ENCODE data around the gene DOCK9. TPM values are rescaled to one million over a fixed set of nuclear protein-coding genes. Genes with fewer than 3 reads are reported as not detected.

DOCK9 gene
- total and polyA plus RNA-seq, 2 donors (not counting 1 experiment from before 2014, with no cell fraction given), result 18.5 to 28.0 TPM

GRCh38 chr13:98922306-98922705 is 55.6 kb downstream of the DOCK9 start:
- Histone ChIP-seq H4K20me1 (ENCODE audit: control insufficient read depth, insufficient read depth, low read length, poor library complexity, severe bottlenecking) (no peaks in the 10 kb centered on the region), H2AFZ (ENCODE audit: insufficient read depth, low read depth, low read length, poor library complexity, severe bottlenecking) (no peak overlapping the region), H3K36me3 (replicated peaks in 1 of 2; ENCODE audit: control extremely low read depth in 1 of 2, control insufficient read depth in 1 of 2, extremely low read depth in 1 of 2, insufficient read depth in 2 of 2, low read length in 1 of 2) (peaks cover 0 to 4% of the 10 kb centered on the region in 2 experiments), H3K9me3 (ENCODE audit: control extremely low read depth in 1 of 3, control insufficient read depth in 2 of 3, insufficient read depth in 1 of 3, low read length in 2 of 3) (no peaks in the 10 kb centered on the region), H3K9ac (ENCODE audit: low read length) (no peak overlapping the region), H3K27me3 (replicated peaks in 1 of 4; ENCODE audit: control extremely low read depth in 1 of 4, control insufficient read depth in 3 of 4, insufficient read depth in 4 of 4, low read length in 3 of 4) (no peaks in the 10 kb centered on the region), H3K27ac (ENCODE audit: low read length in 2 of 2) (no peak overlapping the region), H3K4me2 (replicated peaks; ENCODE audit: low read depth, low read length, poor library complexity, severe bottlenecking) (no peak overlapping the region), H3K79me2 (ENCODE audit: control insufficient read depth, insufficient read depth, low read length) (no peaks in the 10 kb centered on the region), H3K4me1 (ENCODE audit: control insufficient read depth in 2 of 2, insufficient read depth in 2 of 2, low read length in 2 of 2) (peaks cover 10 to 12% of the 10 kb centered on the region in 2 donors), H3K4me3 (ENCODE audit: control extremely low read depth in 1 of 5, extremely low read depth in 1 of 5, insufficient read depth in 1 of 5, low read depth in 2 of 5, low read length in 4 of 5) (no peak overlapping the region)
- intact Hi-C loops (cut with micrococcal nuclease), result no loop called here
- Mint-ChIP-seq H3K27ac (no peak overlapping the region), H3K4me1 (peaks cover 9% of the 10 kb centered on the region), H3K9me3 (ENCODE audit: insufficient read depth) (no peaks in the 10 kb centered on the region), H3K4me3 (no peak overlapping the region), H3K27me3 (no peaks in the 10 kb centered on the region)
- ATAC-seq (ENCODE audit: low read depth) (no peak), DNase-seq (no peak)
- WGBS (ENCODE audit: insufficient coverage), result 100% methylated on average over 2 of the region's 4 CpGs
- CTCF ChIA-PET, result no interaction called here
- POLR2A ChIA-PET, result no interaction called here
- TF ChIP-seq CTCF (IDR thresholded peaks at IDR 0.05) (no peak), EZH2 (IDR thresholded peaks at IDR 0.05; ENCODE audit: borderline replicate concordance, insufficient read depth, low read depth, low read length, poor library complexity, severe bottlenecking) (no peak)

- H3K36me3 ChIP-seq (replicated peaks in 1 of 2; ENCODE audit: control extremely low read depth in 1 of 2, control insufficient read depth in 1 of 2, extremely low read depth in 1 of 2, insufficient read depth in 2 of 2, low read length in 1 of 2), result peaks cover 0 to 4% of the 10 kb centered on the region in 2 experiments
- intact Hi-C loops (cut with micrococcal nuclease), result no loop called here
- peaks cover 9% of the 10 kb centered on the region for H3K4me1 Mint-ChIP-seq
- H3K79me2 ChIP-seq (ENCODE audit: control insufficient read depth, insufficient read depth, low read length), result no peaks in the 10 kb centered on the region
- no peak overlapping the region for H3K4me2 ChIP-seq (replicated peaks; ENCODE audit: low read depth, low read length, poor library complexity, severe bottlenecking)
- ChIA-PET CTCF (no interaction called here), POLR2A (no interaction called here)
- no peaks in the 10 kb centered on the region for H3K9me3 ChIP-seq (ENCODE audit: control extremely low read depth in 1 of 3, control insufficient read depth in 2 of 3, insufficient read depth in 1 of 3, low read length in 2 of 3)
- H3K4me3 ChIP-seq (ENCODE audit: control extremely low read depth in 1 of 5, extremely low read depth in 1 of 5, insufficient read depth in 1 of 5, low read depth in 2 of 5, low read length in 4 of 5), result no peak overlapping the region
- DNase-seq (no peak), ATAC-seq (ENCODE audit: low read depth) (no peak)
- H2AFZ ChIP-seq (ENCODE audit: insufficient read depth, low read depth, low read length, poor library complexity, severe bottlenecking), result no peak overlapping the region
- WGBS (ENCODE audit: insufficient coverage), result 95% methylated on average over 4 of the region's 5 CpGs
- H3K4me3 Mint-ChIP-seq, result no peak overlapping the region
- no peaks in the 10 kb centered on the region for H3K27me3 Mint-ChIP-seq
- H4K20me1 ChIP-seq (ENCODE audit: control insufficient read depth, insufficient read depth, low read length, poor library complexity, severe bottlenecking), result no peaks in the 10 kb centered on the region
- TF ChIP-seq EZH2 (IDR thresholded peaks at IDR 0.05; ENCODE audit: borderline replicate concordance, insufficient read depth, low read depth, low read length, poor library complexity, severe bottlenecking) (no peak), CTCF (IDR thresholded peaks at IDR 0.05) (no peak)
- H3K9me3 Mint-ChIP-seq (ENCODE audit: insufficient read depth), result no peaks in the 10 kb centered on the region
- H3K27me3 ChIP-seq (replicated peaks in 1 of 4; ENCODE audit: control extremely low read depth in 1 of 4, control insufficient read depth in 3 of 4, insufficient read depth in 4 of 4, low read length in 3 of 4), result no peaks in the 10 kb centered on the region
- H3K27ac ChIP-seq (ENCODE audit: low read length in 2 of 2), result no peak overlapping the region
- H3K27ac Mint-ChIP-seq, result no peak overlapping the region
- H3K4me1 ChIP-seq (ENCODE audit: control insufficient read depth in 2 of 2, insufficient read depth in 2 of 2, low read length in 2 of 2), result peaks cover 10 to 12% of the 10 kb centered on the region in 2 donors
- H3K9ac ChIP-seq (ENCODE audit: low read length), result no peak overlapping the region
These were observed 56.1 kb downstream of the DOCK9 start for GRCh38 chr13:98921786-98922185.
